Choroid plexus epithelial cell (primary cell): ENCODE data around the gene BARX1.

Experiments
- DNase-seq: peaks from one replicate; pipeline ENCODE4 v3.0.0-alpha.2; 2010; ENCODE audit warnings: low read depth
- H3K4me3 ChIP-seq: 2 replicates; pipeline ENCODE4 v1.5.1; 2011; ENCODE audit warnings: low read depth, mild to moderate bottlenecking, control low read depth, low read length, moderate library complexity
- CTCF ChIP-seq: conservative IDR thresholded peaks from 2 replicates; pipeline ENCODE4 v1.5.1; 2011; ENCODE audit warnings: low read depth, mild to moderate bottlenecking, control low read depth, inconsistent platforms, low read length, moderate library complexity

BARX1 gene

GRCh38 chr9:93992830-93993229, 37.7 kb upstream of the BARX1 start:
- no peak overlapping the region for H3K4me3 ChIP-seq
- DNase-seq = no peak
- TF ChIP-seq CTCF = no peak

GRCh38 chr9:93990448-93990847, 35.3 kb upstream of the BARX1 start:
- no peak for DNase-seq
- no peak for TF ChIP-seq CTCF
- H3K4me3 ChIP-seq = no peak overlapping the region

GRCh38 chr9:93988056-93988455, 32.9 kb upstream of the BARX1 start:
- DNase-seq = no peak
- no peak for TF ChIP-seq CTCF
- H3K4me3 ChIP-seq = no peak overlapping the region

GRCh38 chr9:93984860-93985259, 29.7 kb upstream of the BARX1 start:
- DNase-seq = no peak
- no peak for TF ChIP-seq CTCF
- no peak overlapping the region for H3K4me3 ChIP-seq

GRCh38 chr9:93983875-93984274, 28.7 kb upstream of the BARX1 start:
- no peak for DNase-seq
- no peak for TF ChIP-seq CTCF
- no peak overlapping the region for H3K4me3 ChIP-seq

- no peak for DNase-seq
- H3K4me3 ChIP-seq = no peak overlapping the region
- no peak for TF ChIP-seq CTCF
Observed at GRCh38 chr9:93979721-93980120, 24.6 kb upstream of the BARX1 start.

- DNase-seq = no peak
- TF ChIP-seq CTCF = no peak
- no peak overlapping the region for H3K4me3 ChIP-seq
Observed at GRCh38 chr9:93978551-93978950, 23.4 kb upstream of the BARX1 start.
